Right atrium auricular region (tissue), 2 donors: ENCODE results near the gene TMEM233. TPM values are rescaled to one million over a fixed set of nuclear protein-coding genes. Genes with fewer than 3 reads are reported as not detected.
"Not testable (repeated sequence)": the region's sequence is repeated elsewhere in the genome, so short reads cannot be mapped to it uniquely, and the experiment has no call there.

Experiments
- DNase-seq: peaks from one replicate; pipeline ENCODE4 v3.0.0-alpha.2; 2019; ENCODE audit warnings: low spot score
- H3K27ac ChIP-seq, 2 donors: fragments of 200-600 bp; sonication (generic); 1 replicate in 1 of 2; 2 replicates in 1 of 2; pipeline ENCODE4 v1.5.1; 2016 to 2019
- H3K27me3 ChIP-seq, 2 donors: fragments of 200-600 bp; sonication (generic); one replicate each; pipeline versions ENCODE4 v1.5.1 to v1.6.0; 2017 to 2019
- H3K36me3 ChIP-seq: fragments of 200-600 bp; sonication (generic); one replicate; pipeline ENCODE4 v1.5.1; 2016
- H3K4me1 ChIP-seq, 2 donors: fragments of 200-600 bp; sonication (generic); one replicate each; pipeline versions ENCODE4 v1.5.1 to v1.6.0; 2017 to 2019
- H3K4me3 ChIP-seq, 2 donors: fragments of 200-600 bp; sonication (generic); 1 replicate in 1 of 2; 2 replicates in 1 of 2; pipeline ENCODE4 v1.5.1; 2017 to 2019; ENCODE audit warnings: mild to moderate bottlenecking in 1 of 2, moderate library complexity in 1 of 2
- H3K9me3 ChIP-seq, 2 donors: fragments of 200-600 bp; sonication (generic); one replicate each; pipeline ENCODE4 v1.5.1; 2019
- CTCF ChIP-seq, 2 donors: fragments of 200-600 bp; sonication (generic); IDR thresholded peaks; one replicate each; pipeline ENCODE4 v1.5.1; 2019; ENCODE audit warnings: antibody characterized with exemption in 2 of 2
- total RNA-seq, 2 donors: library from RNA; depleted of rRNA; stranded (reverse); fragments of >200 nt; gene quantifications; one replicate each; pipeline ENCODE4 v1.1.0, GENCODE V29; 2016

TMEM233 gene
- total RNA-seq, 2 donors from 2014 or later = 0.11 to 0.28 TPM

- no peaks in the 10 kb centered on the region for H3K4me1 ChIP-seq
- DNase-seq = no peak
- TF ChIP-seq CTCF (IDR thresholded peaks at IDR 0.05) = no peak
- no peaks in the 10 kb centered on the region for H3K27me3 ChIP-seq
- H3K27ac ChIP-seq = no peak overlapping the region
- no peaks in the 10 kb centered on the region for H3K36me3 ChIP-seq
- no peaks in the 10 kb centered on the region for H3K9me3 ChIP-seq
- no peak overlapping the region for H3K4me3 ChIP-seq
Measured at GRCh38 chr12:119613319-119613936, 19.9 kb downstream of the TMEM233 start.

- Histone ChIP-seq H3K27me3 (no peaks in the 10 kb centered on the region), H3K4me1 (no peaks in the 10 kb centered on the region), H3K4me3 (no peak overlapping the region), H3K9me3 (no peaks in the 10 kb centered on the region), H3K27ac (no peak overlapping the region), H3K36me3 (no peaks in the 10 kb centered on the region)
- no peak for DNase-seq
- TF ChIP-seq CTCF (IDR thresholded peaks at IDR 0.05) = no peak
Measured at GRCh38 chr12:119614705-119615104, 21.1 kb downstream of the TMEM233 start.

- no peak overlapping the region for H3K27ac ChIP-seq
- DNase-seq = no peak
- TF ChIP-seq CTCF (IDR thresholded peaks at IDR 0.05) = no peak
- no peaks in the 10 kb centered on the region for H3K36me3 ChIP-seq
- H3K4me1 ChIP-seq = no peaks in the 10 kb centered on the region
- H3K4me3 ChIP-seq = no peak overlapping the region
- H3K9me3 ChIP-seq = no peaks in the 10 kb centered on the region
- no peaks in the 10 kb centered on the region for H3K27me3 ChIP-seq
Measured at GRCh38 chr12:119615518-119616475, 22.2 kb downstream of the TMEM233 start.

GRCh38 chr12:119618328-119618896 lies 24.8 kb downstream of the TMEM233 start:
- not testable (repeated sequence) for H3K36me3 ChIP-seq, H3K4me3 ChIP-seq, H3K27ac ChIP-seq, H3K4me1 ChIP-seq, DNase-seq, H3K9me3 ChIP-seq, H3K27me3 ChIP-seq

GRCh38 chr12:119620490-119620889 lies 26.9 kb downstream of the TMEM233 start:
- DNase-seq = no peak
- Histone ChIP-seq H3K4me1 (no peaks in the 10 kb centered on the region), H3K27ac (no peak overlapping the region), H3K36me3 (no peaks in the 10 kb centered on the region), H3K4me3 (no peak overlapping the region), H3K9me3 (no peaks in the 10 kb centered on the region), H3K27me3 (no peaks in the 10 kb centered on the region)
- no peak for TF ChIP-seq CTCF (IDR thresholded peaks at IDR 0.05)

GRCh38 chr12:119621878-119622277 lies 28.3 kb downstream of the TMEM233 start:
- H3K9me3 ChIP-seq = no peaks in the 10 kb centered on the region
- H3K4me3 ChIP-seq = no peak overlapping the region
- H3K4me1 ChIP-seq = no peaks in the 10 kb centered on the region
- H3K27me3 ChIP-seq = no peaks in the 10 kb centered on the region
- no peak for TF ChIP-seq CTCF (IDR thresholded peaks at IDR 0.05)
- no peaks in the 10 kb centered on the region for H3K36me3 ChIP-seq
- no peak for DNase-seq
- no peak overlapping the region for H3K27ac ChIP-seq
